ENCODE measurements around the gene NTN1. TPM values are rescaled to one million over a fixed set of nuclear protein-coding genes. Genes with fewer than 3 reads are reported as not detected.
"Not testable (repeated sequence)": the region's sequence is repeated elsewhere in the genome, so short reads cannot be mapped to it uniquely, and the experiment has no call there.

Gene NTN1
- total RNA-seq, 3 donors from 2014 or later (not counting 1 experiment from before 2014, with no cell fraction given), result 0.12 to 0.15 (median 0.14) TPM

DNA sequence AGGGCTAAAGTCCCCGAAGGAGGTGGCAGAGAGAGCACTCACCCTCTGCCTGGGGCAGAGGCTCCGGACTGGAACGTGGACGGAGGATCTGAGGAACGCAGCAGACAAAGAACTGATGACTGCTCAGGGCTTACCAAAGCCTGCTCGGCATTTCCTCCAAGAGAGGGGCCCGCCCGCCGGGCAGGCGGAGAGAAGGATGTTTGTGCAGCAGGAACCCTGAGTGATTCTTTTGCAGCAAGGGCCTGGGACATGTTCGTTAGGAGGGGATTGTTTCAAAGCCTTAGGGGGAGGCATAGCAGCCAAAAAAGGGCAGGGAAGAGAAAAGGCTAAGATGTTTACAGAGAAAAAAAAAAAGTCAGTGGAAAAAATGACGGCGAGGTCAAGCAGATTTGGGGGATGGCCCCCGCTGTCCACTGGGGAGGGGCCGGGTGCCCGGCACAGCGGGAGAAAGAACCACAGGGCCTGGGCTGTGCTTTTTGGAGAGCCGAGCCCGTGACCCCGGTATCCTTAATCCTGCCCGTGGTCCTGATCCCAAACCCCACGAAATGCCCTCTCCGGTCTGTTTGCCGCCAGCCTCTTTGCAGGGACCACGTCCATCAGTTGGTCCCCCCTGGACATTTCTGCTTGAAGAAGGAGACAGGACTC, 129.3 kb downstream of the NTN1 start:
- Histone ChIP-seq H3K36me3 (ENCODE audit: control insufficient read depth, insufficient read depth, low read length) (no peaks in the 10 kb centered on the region), H3K4me3 (ENCODE audit: low read length) (no peak overlapping the region), H3K9me3 (ENCODE audit: control insufficient read depth, insufficient read depth, low read length) (no peaks in the 10 kb centered on the region), H3K27ac (ENCODE audit: low read length) (no peak overlapping the region), H3K4me1 (ENCODE audit: control insufficient read depth, insufficient read depth, low read length) (no peaks in the 10 kb centered on the region), H3K27me3 (ENCODE audit: control insufficient read depth, insufficient read depth, low read length) (no peaks in the 10 kb centered on the region)
- Mint-ChIP-seq H3K27me3 (ENCODE audit: low read depth in 2 of 2) (peaks cover 9 to 21% of the 10 kb centered on the region in 2 donors), H3K4me1 (no peaks in the 10 kb centered on the region), H3K4me3 (no peak overlapping the region), H3K27ac (no peak overlapping the region), H3K9me3 (no peaks in the 10 kb centered on the region), H3K36me3 (no peaks in the 10 kb centered on the region)
- no peak for ATAC-seq
- 79% methylated on average over 25 of the region's 25 CpGs for WGBS (ENCODE audit: insufficient coverage)
- DNase-seq, result no peak
- TF ChIP-seq CTCF (IDR thresholded peaks at IDR 0.05), result no peak
- intact Hi-C loops (cut with micrococcal nuclease), result no loop called here

DNA sequence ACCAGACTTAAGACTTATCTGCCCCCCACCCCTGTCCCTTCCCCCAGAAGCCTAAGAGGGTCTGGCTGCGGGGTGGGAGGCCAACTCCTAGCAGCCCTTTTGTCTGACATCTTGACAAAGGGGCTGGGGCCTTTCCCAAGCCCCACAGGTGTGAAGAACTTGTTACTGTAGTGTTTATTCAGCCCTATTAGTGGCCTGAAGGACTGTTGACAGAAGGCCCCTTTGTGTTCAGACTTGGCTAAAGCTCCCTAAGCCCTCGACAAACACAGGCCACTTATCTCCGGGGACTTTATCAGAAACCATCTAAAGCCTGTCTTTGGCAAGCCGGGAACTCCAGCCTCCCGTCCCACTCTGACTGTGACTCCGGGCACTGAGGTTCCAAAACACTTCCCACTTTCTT, 129.8 kb downstream of the NTN1 start:
- peaks cover 9 to 21% of the 10 kb centered on the region in 2 donors for H3K27me3 Mint-ChIP-seq (ENCODE audit: low read depth in 2 of 2)

GRCh38 chr17:9151740-9152139, 130.4 kb downstream of the NTN1 start:
- H3K9me3 ChIP-seq (ENCODE audit: control insufficient read depth, insufficient read depth, low read length); DNase-seq; H3K36me3 Mint-ChIP-seq; H3K4me1 ChIP-seq (ENCODE audit: control insufficient read depth, insufficient read depth, low read length); H3K27ac Mint-ChIP-seq; H3K27me3 ChIP-seq (ENCODE audit: control insufficient read depth, insufficient read depth, low read length); H3K27ac ChIP-seq (ENCODE audit: low read length); H3K4me1 Mint-ChIP-seq; intact Hi-C loops (cut with micrococcal nuclease); H3K4me3 Mint-ChIP-seq; H3K36me3 ChIP-seq (ENCODE audit: control insufficient read depth, insufficient read depth, low read length); ATAC-seq; H3K9me3 Mint-ChIP-seq; H3K4me3 ChIP-seq (ENCODE audit: low read length): not testable (repeated sequence)
- 94% methylated on average over 10 of the region's 10 CpGs for WGBS (ENCODE audit: insufficient coverage)
- H3K27me3 Mint-ChIP-seq (ENCODE audit: low read depth in 2 of 2), result peaks cover 9 to 21% of the 10 kb centered on the region in 2 donors

More for the DNA sequence above, 129.8 kb downstream of the NTN1 start:
- ATAC-seq (no peak), DNase-seq (no peak)
- TF ChIP-seq CTCF (IDR thresholded peaks at IDR 0.05), result no peak
- Histone ChIP-seq H3K36me3 (ENCODE audit: control insufficient read depth, insufficient read depth, low read length) (no peaks in the 10 kb centered on the region), H3K27me3 (ENCODE audit: control insufficient read depth, insufficient read depth, low read length) (no peaks in the 10 kb centered on the region), H3K27ac (ENCODE audit: low read length) (no peak overlapping the region), H3K9me3 (ENCODE audit: control insufficient read depth, insufficient read depth, low read length) (no peaks in the 10 kb centered on the region), H3K4me3 (ENCODE audit: low read length) (no peak overlapping the region), H3K4me1 (ENCODE audit: control insufficient read depth, insufficient read depth, low read length) (no peaks in the 10 kb centered on the region)
- Mint-ChIP-seq H3K9me3 (no peaks in the 10 kb centered on the region), H3K4me3 (no peak overlapping the region), H3K27ac (no peak overlapping the region), H3K4me1 (no peaks in the 10 kb centered on the region), H3K36me3 (no peaks in the 10 kb centered on the region)
- intact Hi-C loops (cut with micrococcal nuclease), result no loop called here
- 90% methylated on average over 6 of the region's 6 CpGs for WGBS (ENCODE audit: insufficient coverage)

GRCh38 chr17:9158544-9159452, 137.5 kb downstream of the NTN1 start:
- no peaks in the 10 kb centered on the region for H3K9me3 Mint-ChIP-seq
- Histone ChIP-seq H3K4me1 (ENCODE audit: control insufficient read depth, insufficient read depth, low read length) (no peaks in the 10 kb centered on the region), H3K27ac (ENCODE audit: low read length) (no peak overlapping the region), H3K27me3 (ENCODE audit: control insufficient read depth, insufficient read depth, low read length) (no peaks in the 10 kb centered on the region), H3K4me3 (ENCODE audit: low read length) (no peak overlapping the region), H3K9me3 (ENCODE audit: control insufficient read depth, insufficient read depth, low read length) (no peaks in the 10 kb centered on the region), H3K36me3 (ENCODE audit: control insufficient read depth, insufficient read depth, low read length) (no peaks in the 10 kb centered on the region)
- no peak overlapping the region for H3K4me3 Mint-ChIP-seq
- ATAC-seq (no peak), DNase-seq (no peak)
- no peak overlapping the region for H3K27ac Mint-ChIP-seq
- intact Hi-C loops (cut with micrococcal nuclease), result no loop called here
- H3K36me3 Mint-ChIP-seq, result no peaks in the 10 kb centered on the region
- TF ChIP-seq CTCF (IDR thresholded peaks at IDR 0.05), result no peak
- H3K4me1 Mint-ChIP-seq, result no peaks in the 10 kb centered on the region
- H3K27me3 Mint-ChIP-seq (ENCODE audit: low read depth in 2 of 2), result peaks cover 0 to 6% of the 10 kb centered on the region in 2 donors
- 82% methylated on average over 6 of the region's 6 CpGs for WGBS (ENCODE audit: insufficient coverage)

All from natural killer cell (primary cell).